K562 treated with DMSO at 1 percent for 48 hours (cell line): ENCODE data around the gene ZNF615. TPM values are rescaled to one million over a fixed set of nuclear protein-coding genes. Genes with fewer than 3 reads are reported as not detected.

Experiments
- total RNA-seq: library from RNA; unstranded; fragments of 300-600 nt; gene quantifications from 2 replicates; pipeline ENCODE4 v1.2.3, GENCODE V29; 2022; ENCODE audit warnings: low replicate concordance; ENCODE audit errors: extremely low read depth

ZNF615 gene
- not detected in 2 replicates for total RNA-seq

DNA sequence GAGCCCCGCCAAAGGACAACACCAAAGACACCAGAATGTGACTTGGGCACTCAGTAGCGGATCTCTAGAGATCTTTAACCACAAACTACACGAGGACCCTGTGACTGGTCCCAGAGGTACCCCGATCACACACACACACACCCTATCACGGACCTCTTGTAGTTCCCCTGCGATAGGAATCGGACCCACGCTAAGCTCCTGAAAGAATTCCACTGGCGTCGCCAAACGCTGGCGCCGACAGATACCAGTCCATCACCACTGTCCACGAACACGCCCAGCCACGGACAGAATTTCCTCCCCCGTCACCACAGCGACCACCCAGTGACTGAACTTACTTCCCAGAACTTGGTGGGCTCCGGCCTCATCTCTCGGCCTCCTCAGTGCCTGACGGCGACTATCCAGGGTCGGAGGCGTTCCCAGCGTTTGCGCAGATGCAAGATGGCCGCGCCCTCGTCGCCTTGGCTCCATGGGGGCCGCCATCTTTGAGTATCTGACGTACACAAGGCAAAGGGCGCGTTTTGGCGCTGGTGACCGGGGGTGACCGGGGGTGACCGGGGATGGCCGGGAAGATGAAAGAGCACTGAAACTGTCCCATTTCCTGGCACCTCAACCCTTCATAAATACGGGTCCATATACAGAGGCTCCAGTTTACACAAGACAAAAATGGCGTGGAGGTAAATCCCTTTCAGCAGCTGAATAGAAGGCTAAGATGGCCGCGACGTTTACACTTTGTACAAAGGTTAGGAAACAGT, at the start of gene ZNF615:
TSS of gene ZNF615 (minus strand) at position 406 of the 752 bp plus-strand sequence. CDS start 4,500 bp downstream, outside the sequence.

GRCh38 chr19:52048555-52049501, 40.8 kb upstream of the ZNF615 start, which contains the start of gene ZNF432:
Gene ZNF432 (minus strand): TSS chr19:52048838. CDS start chr19:52046868, 1,970 bp downstream.

GRCh38 chr19:52028027-52028779, 20.2 kb upstream of the ZNF615 start, which contains the start of gene ZNF614:
Gene ZNF614 (minus strand): TSS chr19:52028379. CDS start chr19:52025745, 2,634 bp downstream.

GRCh38 chr19:51986309-51987291, 21.4 kb downstream of the ZNF615 start, which contains the start of gene ZNF350:
Gene ZNF350 (minus strand): TSS chr19:51986840. CDS start chr19:51974360, 12,480 bp downstream.

Other genes with a start within 250 kb of the ZNF615 start
- not detected in 2 replicates for gene FPR2, start 247.0 kb downstream of the ZNF615 start, total RNA-seq
- gene FPR3, start 213.1 kb downstream of the ZNF615 start, total RNA-seq, result not detected in 2 replicates
- gene ZNF577, start 120.3 kb downstream of the ZNF615 start, total RNA-seq, result not detected in 2 replicates
- gene ZNF649, start 103.2 kb downstream of the ZNF615 start, total RNA-seq, result not detected in 2 replicates
- not detected in 2 replicates for gene ZNF613, start 80.7 kb downstream of the ZNF615 start, total RNA-seq
- not detected in 2 replicates for gene ZNF350, start 21.4 kb downstream of the ZNF615 start, total RNA-seq
- gene ZNF614, start 20.2 kb upstream of the ZNF615 start, total RNA-seq, result not detected in 2 replicates
- not detected in 2 replicates for gene ZNF432, start 40.6 kb upstream of the ZNF615 start, total RNA-seq
- not detected in 2 replicates for gene ZNF841, start 87.6 kb upstream of the ZNF615 start, total RNA-seq
- gene ZNF616, start 131.7 kb upstream of the ZNF615 start, total RNA-seq, result not detected in 2 replicates
- gene ZNF836, start 163.4 kb upstream of the ZNF615 start, total RNA-seq, result not detected in 2 replicates
- not detected in 2 replicates for gene PPP2R1A, start 181.8 kb upstream of the ZNF615 start, total RNA-seq